GM18909 (cell line): ENCODE results near the gene BTBD9.
A peak's percentile ranks its signal among the peaks of the same experiment; 100 is the strongest.
"Not testable (repeated sequence)": the region's sequence is repeated elsewhere in the genome, so short reads cannot be mapped to it uniquely, and the experiment has no call there.

Source experiments
- ATAC-seq: cut with Tn5 transposase; IDR thresholded peaks from one replicate; pipeline ENCODE4 v1.9.1; 2021; ENCODE audit warnings: mild to moderate bottlenecking; ENCODE audit not compliant: unreplicated experiment, poor library complexity

BTBD9 gene

DNA sequence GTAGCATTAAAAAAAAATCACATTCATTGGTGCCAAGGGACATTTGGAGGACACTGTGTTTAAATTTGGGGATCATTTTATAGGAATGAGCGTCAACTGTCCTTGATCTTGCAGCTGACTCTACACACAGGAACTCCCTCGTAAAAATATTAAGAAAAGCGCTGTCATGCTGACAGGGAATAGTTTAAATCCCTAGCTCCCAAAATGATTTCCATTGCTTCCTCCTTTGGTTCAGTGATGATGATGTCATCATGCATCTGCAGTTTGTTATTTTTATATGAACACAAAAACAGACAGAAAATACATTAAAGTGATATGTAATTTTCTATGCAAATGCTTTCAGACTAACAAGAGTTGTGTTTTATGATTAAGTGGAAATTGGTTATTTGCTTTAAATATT lies 275.6 kb downstream of the BTBD9 start:
- ATAC-seq = no peak

DNA sequence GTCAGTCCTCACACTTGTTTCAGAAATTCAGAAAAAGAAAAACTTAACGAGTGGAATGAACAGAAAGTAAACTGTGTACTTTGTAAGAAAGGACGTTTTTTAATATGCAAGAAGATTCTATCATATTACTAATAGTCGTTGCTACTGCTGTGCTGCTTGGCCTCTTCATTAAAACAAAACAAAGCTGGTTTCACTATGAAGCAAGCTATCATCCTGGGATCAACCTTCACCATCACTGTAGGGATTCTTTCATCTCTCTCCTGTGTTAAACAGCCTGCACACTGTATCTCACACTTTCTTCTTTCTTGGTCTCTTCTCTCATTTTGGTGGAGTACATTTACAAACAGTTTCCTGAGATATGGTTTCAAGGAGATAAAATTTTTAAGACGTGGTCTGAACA lies 284.2 kb downstream of the BTBD9 start:
- no peak for ATAC-seq

DNA sequence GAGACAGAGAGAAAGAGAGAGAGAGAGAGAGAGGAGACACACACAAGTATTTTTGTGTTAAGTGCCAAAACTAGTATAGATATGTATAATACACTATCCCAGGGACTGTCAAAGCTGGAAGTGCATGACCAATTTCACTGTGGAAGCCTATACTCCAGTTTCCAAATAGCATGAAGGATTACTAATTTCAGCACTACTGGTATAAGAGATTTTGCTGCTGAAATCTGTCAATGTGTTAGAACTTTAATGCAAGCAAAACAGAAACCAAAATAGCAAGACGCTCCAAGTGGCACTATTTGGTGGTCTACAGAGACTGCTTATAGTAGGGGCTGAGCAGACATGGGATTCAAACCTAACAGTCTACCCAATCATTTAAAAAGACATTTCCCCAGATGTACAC lies 284.8 kb downstream of the BTBD9 start:
- ATAC-seq = no peak

DNA sequence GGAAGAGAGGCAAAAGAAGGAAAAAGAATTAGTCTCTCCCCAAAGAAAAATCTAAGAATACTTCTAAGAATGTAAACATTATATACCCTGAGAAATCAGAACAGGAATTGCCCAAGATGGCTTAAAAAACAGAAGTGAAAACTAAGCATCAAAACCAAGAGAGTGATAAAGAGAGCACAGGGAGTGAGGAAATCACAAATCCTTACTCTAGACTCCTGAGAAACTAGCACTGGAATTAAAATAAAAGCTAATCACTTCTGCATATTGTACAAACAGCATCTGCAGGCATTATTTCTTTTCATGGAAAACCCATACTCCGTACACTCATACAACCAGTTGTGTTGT lies 285.7 kb downstream of the BTBD9 start:
- ATAC-seq = no peak

DNA sequence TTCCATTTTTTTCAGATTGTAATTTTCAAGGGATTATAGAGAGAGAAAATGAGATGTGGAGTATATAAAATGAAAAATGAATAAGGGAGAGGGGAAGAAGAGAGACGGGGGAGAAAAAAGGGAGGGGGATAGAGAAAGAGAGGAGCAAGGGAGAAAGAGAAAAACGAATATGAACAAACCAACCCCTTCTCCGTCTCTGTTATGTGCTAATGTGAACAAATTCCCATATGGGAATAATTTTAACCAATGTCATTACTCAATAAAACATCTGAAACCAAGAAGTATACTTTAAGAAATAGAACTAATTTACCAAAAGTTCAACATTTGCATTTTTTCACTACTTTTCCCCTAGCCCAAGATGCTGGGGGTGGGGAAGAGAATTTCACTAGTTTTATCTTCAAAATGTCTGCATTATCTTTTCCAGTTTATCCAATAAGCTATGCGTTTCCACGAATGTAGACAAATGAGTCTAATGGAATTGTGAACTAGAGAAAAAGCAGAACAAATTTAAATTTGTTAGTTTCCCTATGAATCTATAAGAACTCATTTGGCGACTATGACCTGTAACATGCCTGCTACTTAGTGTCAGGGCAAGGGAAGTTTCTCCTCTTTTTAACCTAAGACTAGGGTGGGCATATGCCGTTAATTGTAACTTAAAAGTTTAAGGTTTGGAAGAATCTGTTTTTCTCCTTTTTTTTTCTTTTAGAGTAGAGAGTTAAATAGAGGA lies 286.3 kb downstream of the BTBD9 start:
- ATAC-seq = no peak

DNA sequence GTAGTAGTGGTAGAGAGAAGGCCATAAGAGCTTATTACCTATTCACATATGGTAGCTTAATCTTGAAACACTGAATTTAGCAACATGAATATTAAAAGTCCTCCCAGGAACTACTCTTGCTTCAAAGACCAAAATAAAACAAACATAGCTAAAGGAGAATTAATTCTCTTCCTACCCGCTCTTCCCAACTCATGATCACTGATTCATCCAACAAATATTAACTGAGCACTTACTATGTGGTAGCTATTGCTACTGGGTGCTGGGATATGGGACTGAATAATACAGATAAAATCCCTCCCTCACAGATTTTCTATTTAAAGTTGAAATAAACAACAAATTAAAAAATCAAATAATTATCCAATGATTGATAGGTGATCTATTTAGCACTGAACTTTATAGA lies 287.1 kb downstream of the BTBD9 start:
- no peak for ATAC-seq

- no peak for ATAC-seq
Measured at GRCh38 chr6:38350942-38351341, 288.8 kb downstream of the BTBD9 start.

DNA sequence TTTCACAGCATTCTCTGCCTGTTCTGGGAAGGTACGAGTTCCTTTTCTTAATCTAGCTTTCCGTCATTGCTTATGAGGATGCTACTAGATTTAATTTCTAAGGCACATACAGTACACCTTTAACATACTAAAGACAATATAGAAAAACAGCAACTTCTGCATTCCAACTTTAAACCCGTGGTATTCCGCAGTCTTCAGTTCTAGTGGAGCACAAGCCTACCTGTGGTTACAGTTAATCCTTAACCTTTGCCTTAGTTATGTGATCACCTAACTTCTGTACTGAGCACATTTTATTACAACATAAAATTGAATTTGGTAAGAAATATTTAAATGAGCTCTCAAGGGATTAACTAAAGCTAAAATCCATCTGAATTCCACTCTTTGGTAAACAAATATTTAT lies 289.5 kb downstream of the BTBD9 start:
- no peak for ATAC-seq

- ATAC-seq = no peak
Measured at GRCh38 chr6:38349795-38350194, 289.9 kb downstream of the BTBD9 start.

- ATAC-seq = no peak
Measured at GRCh38 chr6:38349221-38349620, 290.5 kb downstream of the BTBD9 start.

GRCh38 chr6:38348371-38348770 lies 291.4 kb downstream of the BTBD9 start:
- no peak for ATAC-seq

DNA sequence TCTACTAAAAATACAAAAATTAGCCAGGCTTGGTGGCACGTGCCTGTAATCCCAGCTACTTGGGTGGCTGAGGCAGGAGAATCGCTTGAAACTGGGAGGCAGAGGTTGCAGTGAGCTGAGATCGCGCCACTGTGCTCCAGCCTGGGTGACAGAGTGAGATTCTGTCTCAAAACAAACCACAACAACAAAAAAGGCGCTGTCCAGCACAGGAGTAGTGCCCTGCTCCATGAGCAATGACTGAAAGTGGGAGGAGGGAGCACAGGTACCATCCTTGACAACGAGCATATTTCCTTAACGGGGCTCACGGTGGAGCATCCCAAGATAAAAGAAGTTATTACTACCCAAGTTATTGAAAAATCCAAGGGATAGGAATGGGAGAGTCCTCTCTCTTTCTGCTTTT lies 291.9 kb downstream of the BTBD9 start:
- ATAC-seq = not testable (repeated sequence)

DNA sequence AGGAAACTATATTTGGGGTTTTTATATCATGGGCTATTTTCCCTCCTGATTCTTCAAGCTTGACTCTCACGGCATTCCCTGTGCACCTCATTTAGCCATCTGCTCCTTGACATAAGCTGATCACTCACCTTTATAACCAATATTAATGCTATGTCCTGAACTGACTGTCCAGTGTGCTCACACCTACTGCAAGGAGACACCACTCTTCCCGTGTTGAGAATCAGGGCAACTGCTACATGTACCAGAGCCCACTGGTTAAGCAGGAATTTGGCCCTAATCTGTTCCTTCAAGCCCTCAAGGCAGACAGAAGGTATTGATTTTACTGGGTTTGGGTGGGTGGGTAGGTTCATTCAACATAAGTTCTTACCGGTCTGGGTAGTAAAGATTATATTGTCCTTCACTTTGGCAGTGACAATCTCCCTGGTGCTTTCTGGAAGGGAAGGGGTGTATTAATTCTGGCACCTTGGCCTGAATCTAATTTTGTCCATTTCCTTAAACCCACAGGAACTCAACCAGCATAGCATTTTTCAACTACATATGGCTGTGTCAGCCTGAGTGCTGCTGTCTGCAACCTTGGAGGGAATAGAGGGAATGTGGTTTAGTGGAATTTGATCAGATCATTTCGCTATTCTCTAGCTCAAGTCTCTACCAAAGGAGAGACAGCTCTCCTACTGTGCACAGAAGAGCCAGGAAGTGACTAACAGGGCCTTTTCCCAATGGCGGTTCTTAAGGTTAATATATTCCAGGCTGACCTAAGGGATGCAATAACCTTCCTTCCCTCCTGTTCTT lies 293.2 kb downstream of the BTBD9 start:
- ATAC-seq = no peak

DNA sequence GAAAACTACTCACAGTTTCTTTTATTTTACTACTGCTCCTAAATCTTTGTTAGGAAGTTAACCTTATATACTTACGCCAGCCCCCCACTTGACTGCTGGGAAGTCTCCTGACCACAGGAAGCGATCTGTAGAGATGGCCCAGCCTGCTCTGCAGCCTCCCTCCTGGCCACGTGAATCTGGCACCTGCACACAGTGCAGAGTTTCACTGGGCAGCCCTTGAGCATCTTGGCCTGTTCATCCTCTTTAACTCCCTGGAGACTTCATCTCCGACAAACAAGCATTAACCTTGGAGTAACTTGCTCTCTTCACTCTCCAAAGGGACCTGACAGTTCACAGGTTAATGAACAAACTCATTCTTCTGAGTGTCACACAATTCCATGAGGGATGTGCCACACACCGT lies 294.1 kb downstream of the BTBD9 start:
- no peak for ATAC-seq

DNA sequence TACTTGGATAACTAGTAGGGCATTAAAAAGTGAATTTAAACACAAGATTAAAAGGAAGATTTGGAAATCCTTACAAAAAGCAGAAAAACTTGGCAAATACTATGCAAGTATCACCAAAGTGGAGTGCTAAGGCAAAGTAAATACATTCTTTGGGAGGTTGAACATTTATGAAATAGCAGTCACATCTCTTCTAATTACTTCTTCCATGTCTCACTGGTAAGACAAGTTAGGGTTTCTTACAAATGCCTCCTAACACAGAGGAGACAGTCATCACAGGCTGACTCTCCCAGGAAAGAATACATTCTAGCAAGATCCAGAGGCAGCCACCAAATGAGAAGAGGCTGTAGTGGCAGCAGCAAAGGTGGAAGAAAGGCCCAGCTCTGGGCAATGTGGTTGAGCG lies 298.2 kb downstream of the BTBD9 start:
- ATAC-seq = no peak

- no peak for ATAC-seq
Measured at GRCh38 chr6:38339914-38340313, 299.8 kb downstream of the BTBD9 start.

- no peak for ATAC-seq
Measured at GRCh38 chr6:38337819-38338465, 301.8 kb downstream of the BTBD9 start.

DNA sequence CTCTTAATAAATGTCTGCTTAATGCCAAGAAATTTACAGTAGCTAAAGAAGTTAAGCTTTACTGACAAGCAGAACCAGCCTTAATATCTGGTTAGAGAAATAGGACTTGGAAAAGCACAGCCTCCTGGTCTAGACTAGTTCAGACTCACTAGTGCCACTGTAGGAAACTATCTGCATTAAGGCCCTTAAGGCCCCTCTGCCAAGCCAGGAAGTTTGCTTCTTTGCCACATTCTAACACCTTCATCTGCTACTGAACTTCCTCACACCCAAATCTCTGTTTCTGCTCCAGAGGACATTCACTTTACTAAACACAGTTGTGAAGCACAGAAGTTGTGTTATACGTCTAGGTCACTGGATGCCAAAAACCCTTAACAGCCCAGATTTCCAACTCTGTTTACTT lies 302.8 kb downstream of the BTBD9 start:
- no peak for ATAC-seq

DNA sequence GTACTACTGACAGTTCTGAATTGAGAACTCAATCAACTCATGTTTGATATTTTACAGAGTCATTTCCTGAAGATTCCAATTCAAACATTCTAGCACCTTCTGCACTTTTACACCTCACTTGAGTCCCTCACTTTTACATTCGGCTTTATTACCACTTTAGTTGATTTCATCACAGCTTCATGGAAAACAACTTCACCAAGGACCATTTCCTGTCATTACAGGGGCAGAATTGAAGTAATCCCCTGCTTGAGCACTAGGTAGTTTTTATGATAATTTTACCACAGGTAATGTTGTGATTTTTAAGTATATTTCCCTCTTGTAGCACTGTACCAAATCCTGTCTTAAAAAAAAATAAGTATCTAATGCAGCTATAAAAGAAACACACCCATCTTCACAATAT lies 312.9 kb downstream of the BTBD9 start:
- no peak for ATAC-seq

GRCh38 chr6:38323216-38323615 lies 316.5 kb downstream of the BTBD9 start:
- ATAC-seq = no peak

DNA sequence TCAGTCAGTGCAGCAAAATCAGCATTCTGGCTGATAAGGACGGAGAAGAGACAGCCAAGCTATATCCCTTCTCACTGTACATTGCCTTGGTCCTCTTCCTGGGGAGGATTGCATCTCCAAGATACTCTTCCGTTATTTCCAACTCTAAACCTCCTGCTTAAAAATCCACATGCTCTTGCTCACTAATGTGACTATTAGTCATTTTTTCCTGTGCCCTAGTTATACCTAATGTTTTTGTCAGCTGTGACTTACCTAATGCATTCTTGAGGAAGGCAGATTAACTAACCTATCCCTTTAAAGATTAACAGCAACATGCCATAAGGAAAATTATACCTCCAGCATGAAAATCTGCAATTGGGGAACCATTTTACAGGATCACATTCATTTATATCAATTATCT lies 317.6 kb downstream of the BTBD9 start:
- no peak for ATAC-seq

DNA sequence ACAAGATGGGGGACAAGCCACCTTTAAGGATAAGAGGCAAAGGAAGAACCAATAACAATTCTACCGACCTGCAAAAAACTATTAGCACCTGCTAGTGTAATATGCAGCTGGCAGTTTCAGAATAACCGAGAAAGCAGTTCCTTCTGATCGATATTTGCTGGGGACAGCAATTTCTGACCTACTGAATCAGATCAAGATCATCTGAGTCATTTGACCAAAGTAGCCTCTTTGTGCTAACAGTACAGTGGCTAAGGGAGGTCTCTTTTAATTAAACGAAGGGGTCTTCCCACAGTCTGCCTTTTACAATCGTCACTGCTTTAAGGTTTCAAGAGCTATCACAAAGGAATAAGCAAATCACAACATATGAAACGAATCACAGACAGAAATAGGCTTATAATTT lies 318.9 kb downstream of the BTBD9 start:
- ATAC-seq = peak; percentile 51
